Neural crest cell (in vitro differentiated cells): Measurements from ENCODE around the gene PLEKHB1. TPM values are rescaled to one million over a fixed set of nuclear protein-coding genes. Genes with fewer than 3 reads are reported as not detected.

Experiments used
- DNase-seq: peaks from one replicate; pipeline ENCODE4 v3.0.0; 2021; ENCODE audit warnings: low read depth, mixed read lengths, low spot score
- H3K27ac Mint-ChIP-seq: one replicate; pipeline ENCODE4 v1.8.0; 2021; ENCODE audit warnings: mild to moderate bottlenecking, mixed read lengths; ENCODE audit not compliant: unreplicated experiment
- H3K27me3 Mint-ChIP-seq: 2 replicates; pipeline ENCODE4 v1.8.0; 2021; ENCODE audit warnings: low read depth, mild to moderate bottlenecking, mixed read lengths
- H3K36me3 Mint-ChIP-seq: 2 replicates; pipeline ENCODE4 v1.8.0; 2021; ENCODE audit warnings: low read depth, mild to moderate bottlenecking, mixed read lengths
- H3K4me1 Mint-ChIP-seq: 2 replicates; pipeline ENCODE4 v1.8.0; 2021; ENCODE audit warnings: mixed read lengths
- H3K4me3 Mint-ChIP-seq: one replicate; pipeline ENCODE4 v1.8.0; 2021; ENCODE audit warnings: mild to moderate bottlenecking, mixed read lengths
- H3K9me3 Mint-ChIP-seq: 2 replicates; pipeline ENCODE4 v1.8.0; 2021; ENCODE audit warnings: mixed read lengths
- total RNA-seq: library from RNA; stranded (reverse); gene quantifications from 2 replicates; pipeline ENCODE4 v1.2.1, GENCODE V29; 2021
- TF ChIP-seq, protein P1 (sequence below): fragments of 200-600 bp; sonication (generic); conservative IDR thresholded peaks from 2 replicates; pipeline ENCODE4 v1.5.0; 2021; ENCODE audit warnings: antibody characterized with exemption, mild to moderate bottlenecking

The PLEKHB1 gene
- total RNA-seq, 1 donor from 2014 or later = 42.7 TPM

- H3K4me3 Mint-ChIP-seq = peak overlapping the region; percentile 69
- TF ChIP-seq, protein P1, sequence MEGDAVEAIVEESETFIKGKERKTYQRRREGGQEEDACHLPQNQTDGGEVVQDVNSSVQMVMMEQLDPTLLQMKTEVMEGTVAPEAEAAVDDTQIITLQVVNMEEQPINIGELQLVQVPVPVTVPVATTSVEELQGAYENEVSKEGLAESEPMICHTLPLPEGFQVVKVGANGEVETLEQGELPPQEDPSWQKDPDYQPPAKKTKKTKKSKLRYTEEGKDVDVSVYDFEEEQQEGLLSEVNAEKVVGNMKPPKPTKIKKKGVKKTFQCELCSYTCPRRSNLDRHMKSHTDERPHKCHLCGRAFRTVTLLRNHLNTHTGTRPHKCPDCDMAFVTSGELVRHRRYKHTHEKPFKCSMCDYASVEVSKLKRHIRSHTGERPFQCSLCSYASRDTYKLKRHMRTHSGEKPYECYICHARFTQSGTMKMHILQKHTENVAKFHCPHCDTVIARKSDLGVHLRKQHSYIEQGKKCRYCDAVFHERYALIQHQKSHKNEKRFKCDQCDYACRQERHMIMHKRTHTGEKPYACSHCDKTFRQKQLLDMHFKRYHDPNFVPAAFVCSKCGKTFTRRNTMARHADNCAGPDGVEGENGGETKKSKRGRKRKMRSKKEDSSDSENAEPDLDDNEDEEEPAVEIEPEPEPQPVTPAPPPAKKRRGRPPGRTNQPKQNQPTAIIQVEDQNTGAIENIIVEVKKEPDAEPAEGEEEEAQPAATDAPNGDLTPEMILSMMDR = no peak
- peaks cover 6% of the 10 kb centered on the region for H3K27me3 Mint-ChIP-seq
- no peaks in the 10 kb centered on the region for H3K36me3 Mint-ChIP-seq
- peak overlapping the region; percentile 96 for H3K27ac Mint-ChIP-seq
- no peaks in the 10 kb centered on the region for H3K9me3 Mint-ChIP-seq
- DNase-seq = no peak
- peaks cover 93% of the 10 kb centered on the region for H3K4me1 Mint-ChIP-seq
Observed at GRCh38 chr11:73649206-73649605, 2.8 kb downstream of the PLEKHB1 start.

DNA sequence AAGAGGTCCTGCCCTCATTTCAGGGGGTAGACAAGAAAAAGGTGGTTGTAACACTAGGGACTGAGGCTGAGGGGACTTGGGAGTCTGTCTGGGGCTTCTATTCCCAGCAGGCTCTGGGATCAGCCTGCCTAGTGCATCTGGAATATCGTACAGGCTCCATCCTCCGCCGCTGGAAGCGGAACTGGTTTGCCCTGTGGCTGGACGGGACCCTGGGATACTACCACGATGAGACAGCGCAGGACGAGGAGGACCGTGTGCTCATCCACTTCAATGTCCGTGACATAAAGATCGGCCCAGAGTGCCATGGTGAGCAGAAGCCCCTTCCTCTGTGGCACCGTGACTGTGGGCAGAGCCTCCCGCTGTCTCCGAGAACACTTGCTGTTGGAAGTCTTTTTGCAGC, 4.0 kb downstream of the PLEKHB1 start:
- Mint-ChIP-seq H3K27me3 (peaks cover 12% of the 10 kb centered on the region), H3K27ac (peak overlapping the region; percentile 82), H3K36me3 (no peaks in the 10 kb centered on the region), H3K9me3 (no peaks in the 10 kb centered on the region), H3K4me1 (peaks cover 100% of the 10 kb centered on the region), H3K4me3 (peak overlapping the region; percentile 69)
- DNase-seq = no peak
- TF ChIP-seq, protein P1 = no peak

DNA sequence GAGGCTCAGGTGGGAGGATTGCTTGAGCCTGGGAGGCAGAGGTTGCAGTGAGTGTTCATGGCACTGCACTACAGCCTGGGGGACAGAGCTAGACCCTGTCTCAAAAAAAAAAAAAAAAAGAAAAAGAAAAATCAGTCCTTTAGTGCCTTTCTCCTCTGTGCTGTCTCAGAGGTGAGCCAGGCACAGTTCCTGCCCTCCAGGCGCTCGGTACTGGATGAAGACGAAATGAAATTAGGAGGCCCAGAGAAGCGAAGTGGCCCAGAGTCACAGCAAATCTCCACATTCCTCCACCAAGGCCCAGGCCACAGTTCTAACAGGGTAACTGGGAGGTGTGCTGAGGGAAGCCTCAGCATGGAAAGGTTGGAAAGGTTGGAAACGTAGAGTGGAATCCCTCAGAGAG, 4.9 kb downstream of the PLEKHB1 start:
- Mint-ChIP-seq H3K27me3 (peaks cover 7% of the 10 kb centered on the region), H3K27ac (peak overlapping the region; percentile 87), H3K4me1 (peaks cover 100% of the 10 kb centered on the region), H3K4me3 (no peak overlapping the region), H3K36me3 (no peaks in the 10 kb centered on the region), H3K9me3 (no peaks in the 10 kb centered on the region)
- DNase-seq = no peak
- TF ChIP-seq, protein P1 = no peak

DNA sequence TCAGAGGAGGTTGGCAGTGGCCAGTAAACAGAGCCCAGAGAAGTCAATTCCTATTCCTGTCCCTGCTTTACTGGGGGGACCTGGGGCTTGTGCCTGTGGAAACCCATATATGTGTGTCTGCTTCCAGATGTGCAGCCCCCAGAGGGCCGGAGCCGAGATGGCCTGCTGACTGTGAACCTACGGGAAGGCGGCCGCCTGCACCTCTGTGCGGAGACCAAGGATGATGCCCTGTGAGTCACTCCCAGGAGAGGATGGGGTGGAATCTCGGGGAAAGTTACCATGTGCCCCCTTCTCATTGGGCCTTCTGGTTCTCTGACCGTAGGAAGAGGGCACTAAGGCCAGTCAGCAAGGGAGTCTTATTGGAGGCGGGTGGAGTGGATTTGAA, 5.3 kb downstream of the PLEKHB1 start:
- Mint-ChIP-seq H3K27ac (peak overlapping the region; percentile 87), H3K27me3 (peaks cover 7% of the 10 kb centered on the region), H3K4me1 (peaks cover 97% of the 10 kb centered on the region), H3K4me3 (peak overlapping the region; percentile 82), H3K36me3 (no peaks in the 10 kb centered on the region), H3K9me3 (no peaks in the 10 kb centered on the region)
- TF ChIP-seq, protein P1 = no peak
- DNase-seq = no peak

GRCh38 chr11:73652046-73652730, 5.8 kb downstream of the PLEKHB1 start:
- H3K4me1 Mint-ChIP-seq = peaks cover 92% of the 10 kb centered on the region
- H3K27me3 Mint-ChIP-seq = peaks cover 7% of the 10 kb centered on the region
- TF ChIP-seq, protein P1 = no peak
- H3K9me3 Mint-ChIP-seq = no peaks in the 10 kb centered on the region
- H3K27ac Mint-ChIP-seq = peak overlapping the region; percentile 99
- H3K36me3 Mint-ChIP-seq = no peaks in the 10 kb centered on the region
- peak; percentile 74 for DNase-seq
- peak overlapping the region; percentile 82 for H3K4me3 Mint-ChIP-seq
